Stomach smooth muscle (tissue), 2 donors: ENCODE measurements around the gene LDLRAD4.

Experiments used
- H3K27ac ChIP-seq: one replicate; pipeline ENCODE4 v1.7.0; 2013; ENCODE audit warnings: mild to moderate bottlenecking, low read length, inconsistent platforms
- H3K27me3 ChIP-seq, 2 donors: one replicate each; pipeline ENCODE4 v1.7.0; 2013; ENCODE audit warnings: low read length in 2 of 2; ENCODE audit not compliant: insufficient read depth in 2 of 2, control insufficient read depth in 1 of 2
- H3K36me3 ChIP-seq, 2 donors: one replicate each; pipeline ENCODE4 v1.7.0; 2013; ENCODE audit warnings: low read length in 2 of 2; ENCODE audit not compliant: control insufficient read depth in 2 of 2, insufficient read depth in 2 of 2
- H3K4me1 ChIP-seq: one replicate; pipeline ENCODE4 v1.7.0; 2013; ENCODE audit warnings: low read length; ENCODE audit not compliant: control insufficient read depth, insufficient read depth
- H3K4me3 ChIP-seq, 2 donors: one replicate each; pipeline ENCODE4 v1.7.0; 2013; ENCODE audit warnings: low read length in 2 of 2
- H3K9ac ChIP-seq, 2 donors: one replicate each; pipeline ENCODE4 v1.7.0; 2013; ENCODE audit warnings: low read length in 2 of 2, mild to moderate bottlenecking in 1 of 2
- H3K9me3 ChIP-seq, 2 donors: one replicate each; pipeline ENCODE4 v1.7.0; 2013; ENCODE audit warnings: low read length in 2 of 2; ENCODE audit not compliant: control insufficient read depth in 2 of 2
- donor health status: healthy.
- donor health status: Pancreatic carcinoma.

The LDLRAD4 gene

DNA sequence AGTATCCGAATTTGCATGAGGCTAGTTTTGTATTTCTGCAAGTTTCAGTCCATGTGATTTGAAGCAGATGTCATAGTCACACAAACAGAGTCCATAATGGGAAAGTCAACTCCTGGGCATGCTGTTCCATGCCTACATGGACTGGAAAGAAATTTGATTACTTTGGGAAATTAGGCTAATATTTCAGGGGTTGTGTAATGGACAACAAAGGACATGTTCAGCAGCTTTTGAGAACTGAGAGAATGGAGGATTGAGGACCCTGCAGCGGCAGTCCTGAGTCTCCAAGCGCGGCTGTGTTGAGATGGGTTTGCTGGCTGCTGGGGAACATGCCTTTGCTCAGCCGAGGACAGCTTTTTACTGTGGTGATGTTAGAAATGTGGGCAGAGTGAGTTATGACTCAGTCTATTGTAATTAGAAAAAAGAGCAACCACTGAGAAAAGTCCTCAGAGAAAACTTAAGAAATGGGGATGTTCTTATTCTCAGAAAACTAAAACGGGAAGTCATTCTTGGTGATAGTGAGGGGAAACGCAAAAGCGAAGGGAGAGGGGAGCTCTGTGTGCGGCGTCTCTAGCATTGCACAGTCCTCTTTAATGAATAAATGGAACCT is 358.6 kb downstream of the LDLRAD4 start:
- H3K9me3 ChIP-seq, result no peaks in the 10 kb centered on the region
- H3K27me3 ChIP-seq, result no peaks in the 10 kb centered on the region
- peaks cover 24% of the 10 kb centered on the region for H3K4me1 ChIP-seq
- no peak overlapping the region for H3K27ac ChIP-seq
- H3K4me3 ChIP-seq, result no peak overlapping the region
- no peaks in the 10 kb centered on the region for H3K36me3 ChIP-seq
- H3K9ac ChIP-seq, result no peak overlapping the region

DNA sequence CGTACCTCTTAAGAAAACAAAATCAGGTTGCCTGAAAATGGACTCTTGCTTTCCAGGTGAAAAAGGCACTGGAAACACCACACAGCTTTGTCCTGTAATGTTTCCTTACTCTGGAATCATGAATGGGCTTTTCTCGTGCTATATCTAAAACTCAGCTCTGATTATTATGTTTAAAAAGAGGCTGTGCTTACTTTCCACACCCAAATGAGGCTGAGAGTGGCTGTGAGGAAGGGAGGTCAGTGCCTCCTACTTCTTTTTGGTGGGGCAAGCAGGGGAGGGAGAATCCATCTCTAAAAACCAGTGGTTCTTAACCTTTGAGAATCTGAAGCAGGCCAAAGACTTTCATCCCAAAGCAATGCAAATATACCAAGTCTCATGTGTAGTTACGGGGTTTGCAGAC is 359.2 kb downstream of the LDLRAD4 start:
- Histone ChIP-seq H3K9me3 (no peaks in the 10 kb centered on the region), H3K9ac (no peak overlapping the region), H3K4me3 (no peak overlapping the region), H3K4me1 (peaks cover 24% of the 10 kb centered on the region), H3K36me3 (no peaks in the 10 kb centered on the region), H3K27me3 (no peaks in the 10 kb centered on the region), H3K27ac (no peak overlapping the region)

GRCh38 chr18:13578400-13578799 is 359.8 kb downstream of the LDLRAD4 start:
- Histone ChIP-seq H3K36me3 (no peaks in the 10 kb centered on the region), H3K4me3 (no peak overlapping the region), H3K27me3 (no peaks in the 10 kb centered on the region), H3K9ac (no peak overlapping the region), H3K27ac (no peak overlapping the region), H3K4me1 (peaks cover 24% of the 10 kb centered on the region), H3K9me3 (no peaks in the 10 kb centered on the region)

DNA sequence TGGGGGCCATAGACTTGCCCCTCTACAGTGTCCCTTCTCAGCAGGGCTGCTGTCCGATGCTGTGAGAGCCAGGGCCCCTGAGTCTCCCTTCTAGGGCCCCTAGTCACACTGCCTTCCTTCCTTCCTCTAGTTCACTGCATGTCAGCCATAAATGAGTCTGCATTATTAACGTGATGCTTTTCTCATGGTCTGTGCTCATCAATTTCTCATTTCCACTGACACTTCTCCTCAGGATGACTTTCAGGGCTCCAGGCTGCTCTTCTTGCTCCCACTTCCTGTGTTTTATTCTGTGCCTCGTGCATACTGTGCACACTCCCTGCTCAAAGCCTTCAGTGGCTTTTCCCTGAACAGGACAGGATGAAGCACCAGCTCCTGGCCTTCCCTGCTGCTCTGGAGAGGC is 361.3 kb downstream of the LDLRAD4 start:
- Histone ChIP-seq H3K27me3 (no peaks in the 10 kb centered on the region), H3K27ac (no peak overlapping the region), H3K36me3 (no peaks in the 10 kb centered on the region), H3K4me1 (peaks cover 26% of the 10 kb centered on the region), H3K9ac (no peak overlapping the region), H3K4me3 (no peak overlapping the region), H3K9me3 (no peaks in the 10 kb centered on the region)

DNA sequence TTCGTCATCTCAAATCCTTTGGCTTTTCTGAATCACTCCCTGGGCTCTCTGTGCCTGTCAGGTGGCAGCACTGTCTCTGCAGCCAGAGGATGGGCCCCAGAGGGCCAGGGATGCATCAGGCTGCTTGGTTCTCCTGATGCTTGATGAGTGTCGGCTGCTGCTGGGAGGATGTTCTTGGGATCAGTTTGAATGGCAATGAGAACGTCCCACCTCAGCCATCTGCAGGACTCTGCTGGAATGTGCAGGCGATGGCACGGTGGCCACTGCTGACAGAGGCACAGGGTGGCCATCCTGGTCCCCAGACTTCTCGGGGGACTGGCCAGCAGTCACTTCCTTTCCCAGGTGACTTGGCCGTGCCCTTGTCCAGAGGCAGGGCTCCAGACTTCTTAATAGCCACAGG is 361.8 kb downstream of the LDLRAD4 start:
- H3K9ac ChIP-seq, result no peak overlapping the region
- H3K4me3 ChIP-seq, result no peak overlapping the region
- H3K27ac ChIP-seq, result no peak overlapping the region
- H3K9me3 ChIP-seq, result no peaks in the 10 kb centered on the region
- no peaks in the 10 kb centered on the region for H3K36me3 ChIP-seq
- no peaks in the 10 kb centered on the region for H3K27me3 ChIP-seq
- H3K4me1 ChIP-seq, result peaks cover 26% of the 10 kb centered on the region

GRCh38 chr18:13580991-13581390 is 362.4 kb downstream of the LDLRAD4 start:
- no peak overlapping the region for H3K9ac ChIP-seq
- no peaks in the 10 kb centered on the region for H3K36me3 ChIP-seq
- H3K4me1 ChIP-seq, result peaks cover 26% of the 10 kb centered on the region
- H3K27ac ChIP-seq, result no peak overlapping the region
- no peaks in the 10 kb centered on the region for H3K27me3 ChIP-seq
- no peak overlapping the region for H3K4me3 ChIP-seq
- no peaks in the 10 kb centered on the region for H3K9me3 ChIP-seq

DNA sequence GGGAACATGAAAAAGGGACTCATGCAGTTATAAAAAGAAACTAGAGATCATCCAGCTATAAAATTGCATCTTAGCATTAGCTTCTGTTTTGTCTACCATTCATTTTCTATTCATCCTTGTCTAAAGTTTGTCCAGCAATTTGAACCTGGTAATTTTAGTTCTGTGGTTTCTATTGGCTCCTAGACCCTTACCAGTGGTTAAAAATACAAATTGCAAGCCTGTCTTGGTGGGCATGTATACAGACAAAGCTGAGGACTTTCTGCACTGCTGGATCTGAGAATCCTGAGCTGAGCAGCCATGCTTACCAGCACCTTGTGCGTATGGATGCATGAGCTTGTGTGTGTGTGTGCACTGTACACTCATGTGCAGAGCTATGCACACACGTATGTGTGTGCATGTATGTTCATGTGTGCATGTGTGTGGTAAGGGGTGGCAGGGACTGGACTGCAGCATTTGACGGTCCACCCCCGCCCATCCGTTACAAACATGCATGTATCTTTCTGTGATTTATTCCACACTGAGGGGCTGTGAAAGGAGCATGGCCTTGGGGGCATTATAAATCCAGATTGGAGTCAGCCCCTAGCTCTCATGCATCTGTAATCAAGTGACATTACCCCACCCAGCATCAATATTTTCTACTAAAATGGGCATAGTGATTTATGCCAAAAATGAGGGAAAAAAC is 363.1 kb downstream of the LDLRAD4 start:
- no peak overlapping the region for H3K4me3 ChIP-seq
- no peak overlapping the region for H3K9ac ChIP-seq

GRCh38 chr18:13582178-13582670 is 363.7 kb downstream of the LDLRAD4 start:
- peaks cover 25% of the 10 kb centered on the region for H3K4me1 ChIP-seq
- H3K4me3 ChIP-seq, result no peak overlapping the region
- H3K36me3 ChIP-seq, result no peaks in the 10 kb centered on the region
- H3K9ac ChIP-seq, result no peak overlapping the region
- H3K9me3 ChIP-seq, result no peaks in the 10 kb centered on the region
- H3K27ac ChIP-seq, result no peak overlapping the region
- H3K27me3 ChIP-seq, result no peaks in the 10 kb centered on the region

More for the DNA sequence above, 363.1 kb downstream of the LDLRAD4 start:
- Histone ChIP-seq H3K4me1 (peaks cover 28% of the 10 kb centered on the region), H3K9me3 (no peaks in the 10 kb centered on the region), H3K36me3 (no peaks in the 10 kb centered on the region), H3K27me3 (no peaks in the 10 kb centered on the region), H3K27ac (no peak overlapping the region)

DNA sequence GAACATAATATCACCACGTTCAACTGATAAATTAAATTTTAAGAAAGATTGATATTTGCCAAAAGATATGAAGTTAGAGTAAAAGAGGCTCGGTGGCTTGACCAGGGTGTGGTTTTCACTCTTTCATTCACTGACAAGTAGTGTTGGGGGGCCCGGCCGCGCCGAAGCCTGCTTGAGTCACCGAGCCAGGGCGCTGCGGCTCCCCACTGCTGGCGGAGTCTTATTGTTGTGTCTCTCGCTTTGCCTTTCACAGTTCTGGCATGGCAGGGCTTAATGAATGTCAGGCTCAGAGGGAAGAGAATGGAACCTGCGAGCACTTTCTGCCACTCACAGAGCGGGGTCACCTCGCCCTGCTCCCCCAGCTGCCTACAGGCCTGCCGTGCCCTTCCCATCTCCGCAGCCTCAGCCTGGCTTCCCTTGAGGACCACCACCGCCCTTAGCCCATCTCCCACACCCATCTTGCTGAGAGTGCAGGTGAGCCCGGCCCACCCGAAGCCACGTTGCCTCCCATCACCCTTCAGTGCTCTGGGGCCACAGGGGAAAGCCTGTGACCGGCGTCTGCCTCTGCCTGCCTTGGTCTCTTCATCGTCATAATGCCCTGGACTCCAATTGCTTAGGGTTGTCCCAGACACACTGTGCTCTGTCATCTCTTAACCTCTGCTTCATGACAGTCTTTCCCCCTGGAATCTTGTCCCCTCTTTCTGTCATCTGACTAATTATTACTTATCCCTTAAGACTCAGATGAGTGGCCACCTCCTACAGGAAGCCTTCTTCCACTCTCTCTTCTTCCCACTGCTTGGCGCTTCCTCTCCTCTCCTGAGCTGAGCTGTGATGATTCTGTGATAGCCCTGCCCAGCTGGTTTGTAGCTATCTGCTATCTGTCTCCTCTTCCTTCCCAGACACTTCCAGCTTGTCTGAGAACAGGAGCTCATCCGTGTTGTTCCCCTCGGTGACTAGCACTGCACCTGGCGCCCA is 365.3 kb downstream of the LDLRAD4 start:
- Histone ChIP-seq H3K27ac (no peak overlapping the region), H3K9ac (no peak overlapping the region), H3K4me1 (peaks cover 16% of the 10 kb centered on the region), H3K27me3 (no peaks in the 10 kb centered on the region), H3K9me3 (no peaks in the 10 kb centered on the region), H3K4me3 (no peak overlapping the region), H3K36me3 (no peaks in the 10 kb centered on the region)

DNA sequence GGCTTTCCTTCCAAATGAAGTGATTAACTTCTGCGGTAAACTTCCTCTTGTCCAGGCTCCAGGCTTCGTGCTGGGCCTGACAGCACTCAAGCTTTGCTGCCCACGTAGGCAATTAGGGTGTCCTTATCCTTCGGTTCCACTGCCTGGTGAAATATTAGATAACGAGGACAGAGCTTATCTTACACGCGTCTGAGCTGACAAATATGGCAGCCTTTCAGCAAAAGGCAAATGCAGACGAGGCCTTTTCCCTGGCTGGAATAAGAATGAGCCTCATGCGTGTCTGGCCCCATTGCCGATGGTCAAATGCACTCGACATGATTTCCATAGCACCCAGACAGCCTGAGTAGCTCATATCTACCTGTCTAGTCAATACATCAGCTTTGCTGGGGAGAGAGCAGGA is 366.3 kb downstream of the LDLRAD4 start:
- Histone ChIP-seq H3K27ac (no peak overlapping the region), H3K4me3 (no peak overlapping the region), H3K9me3 (no peaks in the 10 kb centered on the region), H3K4me1 (peaks cover 12% of the 10 kb centered on the region), H3K36me3 (no peaks in the 10 kb centered on the region), H3K9ac (no peak overlapping the region), H3K27me3 (no peaks in the 10 kb centered on the region)
